IMR-90 (cell line): Measurements from ENCODE around the gene ATF4. TPM values are rescaled to one million over a fixed set of nuclear protein-coding genes. Genes with fewer than 3 reads are reported as not detected.

Experiments
- ATAC-seq: fragments of 200-7000 bp; cut with Tn5 transposase; 2 replicates; pipeline ENCODE4 v1.9.1; 2020; ENCODE audit warnings: low read depth, mild to moderate bottlenecking, moderate library complexity
- BruUV-seq: library from RNA; stranded (reverse); fragments of 400-500 nt; replicated peaks from 2 replicates; lab custom pipeline; 2021; lab: Mats Ljungman, UMichigan
- CTCF ChIA-PET: fragments of 300-600 bp; formaldehyde crosslinking; extraction: SDS; loops from one replicate; lab custom pipeline; 2021; ENCODE audit warnings: antibody characterized with exemption; lab: Yijun Ruan, JAX
- POLR2A ChIA-PET: fragments of 300-600 bp; sonication (Branson Sonifier 250); formaldehyde crosslinking; loops from one replicate; lab custom pipeline; 2022; ENCODE audit warnings: antibody characterized with exemption; ENCODE audit not compliant: unreplicated experiment; lab: Charles Lee
- DNase-seq: peaks from one replicate; pipeline ENCODE4 v3.0.0; 2013
- H2AFZ ChIP-seq: replicated peaks from 2 replicates; pipeline ENCODE3; 2013; ENCODE audit warnings: low read length, mild to moderate bottlenecking; ENCODE audit not compliant: poor library complexity
- H2AK5ac ChIP-seq: 2 replicates; pipeline ENCODE4 v1.6.1; 2013; ENCODE audit warnings: low read depth, low read length, inconsistent platforms
- H2AK9ac ChIP-seq: replicated peaks from 2 replicates; pipeline ENCODE3; 2013; ENCODE audit warnings: mild to moderate bottlenecking, low read depth, low read length, moderate library complexity; ENCODE audit not compliant: poor library complexity
- H2BK120ac ChIP-seq: 2 replicates; pipeline ENCODE4 v1.6.1; 2013; ENCODE audit warnings: low read depth, low read length, inconsistent platforms
- H2BK15ac ChIP-seq: 3 replicates; pipeline ENCODE4 v1.6.1; 2013; ENCODE audit warnings: low read depth, low read length, inconsistent platforms
- H2BK20ac ChIP-seq: 2 replicates; pipeline ENCODE4 v1.6.1; 2013; ENCODE audit warnings: low read depth, mild to moderate bottlenecking, inconsistent platforms, low read length, moderate library complexity
- H2BK5ac ChIP-seq: 2 replicates; pipeline ENCODE4 v1.6.1; 2013; ENCODE audit warnings: mild to moderate bottlenecking, low read depth, low read length, inconsistent platforms; ENCODE audit not compliant: poor library complexity, severe bottlenecking
- H3K14ac ChIP-seq: replicated peaks from 2 replicates; pipeline ENCODE4 v1.6.1; 2013; ENCODE audit warnings: low read depth, low read length, inconsistent platforms
- H3K18ac ChIP-seq: 2 replicates; pipeline ENCODE4 v1.6.1; 2013; ENCODE audit warnings: low read depth, low read length, control low read depth
- H3K23ac ChIP-seq: 2 replicates; pipeline ENCODE4 v1.6.1; 2013; ENCODE audit warnings: low read depth, low read length, inconsistent platforms
- H3K27ac ChIP-seq: 2 replicates; pipeline ENCODE4 v1.5.1; 2013; ENCODE audit warnings: mild to moderate bottlenecking, control low read depth, low read length; ENCODE audit not compliant: insufficient read depth
- H3K27me3 ChIP-seq: 2 replicates; pipeline ENCODE4 v1.6.1; 2013; ENCODE audit warnings: low read length; ENCODE audit not compliant: control insufficient read depth, insufficient read depth
- H3K36me3 ChIP-seq: 2 replicates; pipeline ENCODE4 v1.6.1; 2013; ENCODE audit warnings: low read length, mixed read lengths; ENCODE audit not compliant: control insufficient read depth, insufficient read depth
- H3K4ac ChIP-seq: 2 replicates; pipeline ENCODE4 v1.6.1; 2013; ENCODE audit warnings: low read depth, low read length, inconsistent platforms
- H3K4me1 ChIP-seq: 2 replicates; pipeline ENCODE4 v1.6.1; 2013; ENCODE audit warnings: low read length, mixed read lengths; ENCODE audit not compliant: control insufficient read depth, insufficient read depth
- H3K4me2 ChIP-seq: 2 replicates; pipeline ENCODE4 v1.6.1; 2013; ENCODE audit warnings: low read depth, mild to moderate bottlenecking, control low read depth, low read length, moderate library complexity
- H3K4me3 ChIP-seq: 2 replicates; pipeline ENCODE4 v1.5.1; 2013; ENCODE audit warnings: low read depth, mild to moderate bottlenecking, control low read depth, low read length, moderate library complexity; ENCODE audit not compliant: insufficient read depth
- H3K56ac ChIP-seq: 2 replicates; pipeline ENCODE4 v1.6.1; 2013; ENCODE audit warnings: low read length, inconsistent platforms; ENCODE audit not compliant: insufficient read depth; ENCODE audit errors: extremely low read depth
- H3K79me1 ChIP-seq, 2 experiments: 2 replicates each; pipeline ENCODE4 v1.6.1; 2013; ENCODE audit warnings: low read length in 2 of 2, inconsistent platforms in 1 of 2, low read depth in 1 of 2
- H3K9ac ChIP-seq: 2 replicates; pipeline ENCODE4 v1.6.1; 2013; ENCODE audit warnings: low read depth, low read length, control low read depth
- H3K9me1 ChIP-seq: 2 replicates; pipeline ENCODE4 v1.6.1; 2013; ENCODE audit warnings: low read length, inconsistent platforms; ENCODE audit not compliant: insufficient read depth
- H3K9me3 ChIP-seq: 2 replicates; pipeline ENCODE4 v1.6.1; 2013; ENCODE audit warnings: low read length; ENCODE audit not compliant: control insufficient read depth, insufficient read depth
- H4K20me1 ChIP-seq: 2 replicates; pipeline ENCODE4 v1.6.1; 2013; ENCODE audit warnings: low read length, inconsistent platforms; ENCODE audit not compliant: insufficient read depth
- H4K5ac ChIP-seq: 2 replicates; pipeline ENCODE4 v1.6.1; 2013; ENCODE audit warnings: mild to moderate bottlenecking, low read depth, low read length, control low read depth
- H4K8ac ChIP-seq, 2 experiments: 2 replicates each; pipeline ENCODE4 v1.6.1; 2013; ENCODE audit warnings: low read depth in 2 of 2, low read length in 2 of 2, control low read depth in 1 of 2, inconsistent platforms in 1 of 2
- H4K91ac ChIP-seq: 2 replicates; pipeline ENCODE4 v1.6.1; 2013; ENCODE audit warnings: low read depth, low read length, inconsistent platforms; ENCODE audit not compliant: insufficient read depth
- BHLHE40 ChIP-seq: fragments of 150-350 bp; IDR thresholded peaks from 2 replicates; pipeline ENCODE4 v1.6.1; 2016; ENCODE audit warnings: mild to moderate bottlenecking, low read depth, low read length
- CEBPB ChIP-seq: IDR thresholded peaks from 2 replicates; pipeline ENCODE4 v1.6.1; 2012; ENCODE audit warnings: low read depth, low read length, improper control_type of control experiment
- CHD1 ChIP-seq: IDR thresholded peaks from 2 replicates; pipeline ENCODE4 v1.6.1; 2012; ENCODE audit warnings: low read depth, low read length, improper control_type of control experiment
- FOS ChIP-seq: fragments of 150-350 bp; IDR thresholded peaks from 2 replicates; pipeline ENCODE4 v1.6.1; 2016; ENCODE audit warnings: low read depth, low read length
- MAFK ChIP-seq: IDR thresholded peaks from 2 replicates; pipeline ENCODE4 v1.6.1; 2012; ENCODE audit warnings: low read depth, low read length, improper control_type of control experiment
- MAZ ChIP-seq: IDR thresholded peaks from 2 replicates; pipeline ENCODE4 v1.6.1; 2012; ENCODE audit warnings: low read depth, mild to moderate bottlenecking, low read length, improper control_type of control experiment, moderate library complexity, borderline replicate concordance
- MXI1 ChIP-seq: IDR thresholded peaks from 2 replicates; pipeline ENCODE4 v1.6.1; 2012; ENCODE audit warnings: low read depth, mild to moderate bottlenecking, low read length, moderate library complexity, borderline replicate concordance
- NFE2L2 ChIP-seq: fragments of 150-350 bp; IDR thresholded peaks from 2 replicates; pipeline ENCODE4 v1.6.1; 2016; ENCODE audit warnings: low read depth, mild to moderate bottlenecking, low read length
- POLR2A ChIP-seq: IDR thresholded peaks from 2 replicates; pipeline ENCODE4 v1.6.1; 2012; ENCODE audit warnings: mild to moderate bottlenecking, low read depth, low read length
- RAD21 ChIP-seq: IDR thresholded peaks from 2 replicates; pipeline ENCODE4 v1.6.1; 2012; ENCODE audit warnings: low read length, improper control_type of control experiment
- RCOR1 ChIP-seq: IDR thresholded peaks from 2 replicates; pipeline ENCODE4 v1.6.1; 2012; ENCODE audit warnings: mild to moderate bottlenecking, low read length, improper control_type of control experiment; ENCODE audit not compliant: insufficient replicate concordance
- RFX5 ChIP-seq: IDR thresholded peaks from 2 replicates; pipeline ENCODE4 v1.8.0; 2012; ENCODE audit warnings: low read depth, mild to moderate bottlenecking, low read length, moderate library complexity
- SMC3 ChIP-seq: fragments of 150-350 bp; IDR thresholded peaks from 2 replicates; pipeline ENCODE4 v1.6.1; 2016; ENCODE audit warnings: low read depth, mild to moderate bottlenecking, antibody characterized with exemption, low read length, moderate library complexity
- WGBS, 2 experiments: methylation state at CpG; one replicate each; pipeline versions ENCODE4 v1.1.5 to v1.1.7; 2013; ENCODE audit warnings: missing lambda C conversion rate in 2 of 2; ENCODE audit not compliant: insufficient read length in 1 of 2; ENCODE audit errors: extremely low coverage in 2 of 2; 5-methylcytosine and 5-hydroxymethylcytosine counted together
- dilution Hi-C: fragments of 300-500 bp; cut with HindIII; formaldehyde crosslinking; loops from one replicate; pipeline ENCODE4 v1.14.3; 2018; ENCODE audit warnings: low sequenced_read_pairs; ENCODE audit not compliant: unreplicated experiment
- in situ Hi-C: fragments of 300-500 bp; cut with MboI; formaldehyde crosslinking; loops from 3 replicates; pipeline ENCODE4 v1.14.3; 2019; ENCODE audit warnings: low sequenced_read_pairs, inconsistent platforms, mixed read lengths
- intact Hi-C: fragments of 100-400 bp; cut with micrococcal nuclease; formaldehyde crosslinking; loops from 2 replicates; pipeline ENCODE4 v1.10.0; 2022
- polyA plus RNA-seq, 3 experiments: library from polyadenylated mRNA; depleted of rRNA; stranded (reverse); fragments of >200 nt; gene quantifications; 2 replicates each; pipeline ENCODE4 v1.2.3, GENCODE V29; 2012; ENCODE audit warnings: low replicate concordance in 1 of 3
- total RNA-seq: library from RNA; depleted of rRNA; stranded (reverse); fragments of >200 nt; gene quantifications from 2 replicates; pipeline ENCODE4 v1.2.3, GENCODE V29; 2012
- TF ChIP-seq, protein P1 (sequence below): conservative IDR thresholded peaks from 2 replicates; pipeline ENCODE4 v1.5.1; 2012; ENCODE audit warnings: mild to moderate bottlenecking, low read depth, low read length, improper control_type of control experiment
- TF ChIP-seq, protein P2 (sequence below): fragments of 150-350 bp; IDR thresholded peaks from 2 replicates; pipeline ENCODE4 v1.6.1; 2016; ENCODE audit warnings: low read depth, mild to moderate bottlenecking, low read length, moderate library complexity, borderline replicate concordance

Gene ATF4
- total and polyA plus RNA-seq, 2 of the 4 experiments (the other 2 are of a cell fraction): 148 to 662 TPM

DNA sequence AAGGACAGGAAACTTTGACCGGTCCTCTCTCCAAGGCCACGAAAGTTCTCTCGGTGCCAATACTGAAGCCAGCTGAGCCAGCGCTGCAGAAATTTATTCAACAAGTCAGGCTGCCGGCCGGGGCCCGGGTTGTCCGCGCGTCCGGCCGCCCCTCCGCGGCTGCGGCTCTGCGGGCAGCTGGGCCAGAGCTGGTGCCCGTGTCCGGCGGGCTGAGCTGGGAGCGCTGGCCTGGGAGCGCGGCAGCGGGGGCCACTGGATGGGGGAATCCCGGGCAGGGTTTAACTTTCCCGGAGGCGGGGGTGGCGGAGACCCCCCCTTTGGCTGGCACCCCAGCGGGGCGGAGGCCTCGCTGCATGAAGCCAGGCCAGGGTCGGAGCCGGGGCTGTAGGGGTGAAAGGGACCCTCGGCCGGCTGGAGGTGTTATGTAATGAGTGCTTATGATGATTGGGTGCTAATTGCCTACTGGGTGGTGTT is 37.9 kb downstream of the ATF4 start (continued):
- no peak for TF ChIP-seq MAZ
- no peak for TF ChIP-seq NFE2L2
- TF ChIP-seq RFX5: no peak
- TF ChIP-seq RCOR1: no peak
- no peak for TF ChIP-seq FOS

DNA sequence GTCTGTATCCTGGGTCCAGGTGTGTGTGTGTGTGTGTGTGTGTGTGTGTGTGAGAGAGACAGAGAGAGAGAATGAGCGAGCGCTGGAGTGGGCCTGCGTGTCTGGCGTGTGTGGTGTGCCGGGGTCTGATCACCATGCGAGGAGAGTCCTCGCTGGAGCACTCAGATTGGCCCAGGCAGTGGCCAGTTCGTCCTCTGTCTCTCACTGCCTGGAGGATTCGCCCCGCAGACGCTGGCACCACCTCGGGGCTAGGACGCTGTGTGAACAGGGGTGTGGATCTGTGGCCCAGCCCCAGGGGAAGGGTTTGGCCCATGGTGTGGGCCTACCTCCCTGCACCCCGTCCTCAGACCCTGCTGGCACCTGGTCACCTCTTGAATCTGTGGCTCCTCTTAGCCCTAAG is 38.6 kb downstream of the ATF4 start:
- H3K9ac ChIP-seq: no peak overlapping the region
- intact Hi-C loops: loop anchor here (5.0 kb wide), 1 partner anchor 248 kb away; no protein-coding TSS in a partner anchor
- H2BK20ac ChIP-seq: no peak overlapping the region
- H3K9me3 ChIP-seq: no peaks in the 10 kb centered on the region
- H3K14ac ChIP-seq: no peak overlapping the region
- no peak overlapping the region for H3K56ac ChIP-seq
- no peaks in the 10 kb centered on the region for H3K36me3 ChIP-seq
- no peak overlapping the region for H3K4ac ChIP-seq
- H4K8ac ChIP-seq: no peak overlapping the region
- DNase-seq (no peak), ATAC-seq (no peak)
- no peak overlapping the region for H2BK120ac ChIP-seq
- WGBS, 2 experiments: 80% methylated on average over 12 of the region's 14 CpGs; no CpG with 5 or more reads in 1 of the 2 experiments
- in situ Hi-C loops: no loop called here
- peaks cover 80% of the 10 kb centered on the region for H3K27me3 ChIP-seq
- H3K4me2 ChIP-seq: no peak overlapping the region
- no peaks in the 10 kb centered on the region for H4K20me1 ChIP-seq
- no TSS peak for BruUV-seq
- H2BK15ac ChIP-seq: no peak overlapping the region
- H3K27ac ChIP-seq: no peak overlapping the region
- no peak overlapping the region for H4K5ac ChIP-seq
- ChIA-PET POLR2A (no interaction called here), CTCF (interaction anchor here (0.6 to 1.3 kb wide), 3 partner anchors 12 to 466 kb away, joined by 3 to 4 read pairs (median 3); partner anchors contain the start of gene CACNA1I)
- H3K23ac ChIP-seq: no peak overlapping the region
- peak overlapping the region; percentile 32 for H2AFZ ChIP-seq
- H2AK9ac ChIP-seq: no peak overlapping the region
- no peaks in the 10 kb centered on the region for H3K79me1 ChIP-seq
- H2BK5ac ChIP-seq: no peak overlapping the region
- no peak overlapping the region for H3K18ac ChIP-seq
- peaks cover 6% of the 10 kb centered on the region for H3K9me1 ChIP-seq
- H3K4me1 ChIP-seq: peaks cover 2% of the 10 kb centered on the region; the same call in 1 of the 2 replicates
- dilution Hi-C loops: no loop called here
- H4K91ac ChIP-seq: no peak overlapping the region
- no peak overlapping the region for H2AK5ac ChIP-seq
- H3K4me3 ChIP-seq: no peak overlapping the region
- TF ChIP-seq BHLHE40: no peak
- TF ChIP-seq SMC3: no peak
- TF ChIP-seq, protein P1, sequence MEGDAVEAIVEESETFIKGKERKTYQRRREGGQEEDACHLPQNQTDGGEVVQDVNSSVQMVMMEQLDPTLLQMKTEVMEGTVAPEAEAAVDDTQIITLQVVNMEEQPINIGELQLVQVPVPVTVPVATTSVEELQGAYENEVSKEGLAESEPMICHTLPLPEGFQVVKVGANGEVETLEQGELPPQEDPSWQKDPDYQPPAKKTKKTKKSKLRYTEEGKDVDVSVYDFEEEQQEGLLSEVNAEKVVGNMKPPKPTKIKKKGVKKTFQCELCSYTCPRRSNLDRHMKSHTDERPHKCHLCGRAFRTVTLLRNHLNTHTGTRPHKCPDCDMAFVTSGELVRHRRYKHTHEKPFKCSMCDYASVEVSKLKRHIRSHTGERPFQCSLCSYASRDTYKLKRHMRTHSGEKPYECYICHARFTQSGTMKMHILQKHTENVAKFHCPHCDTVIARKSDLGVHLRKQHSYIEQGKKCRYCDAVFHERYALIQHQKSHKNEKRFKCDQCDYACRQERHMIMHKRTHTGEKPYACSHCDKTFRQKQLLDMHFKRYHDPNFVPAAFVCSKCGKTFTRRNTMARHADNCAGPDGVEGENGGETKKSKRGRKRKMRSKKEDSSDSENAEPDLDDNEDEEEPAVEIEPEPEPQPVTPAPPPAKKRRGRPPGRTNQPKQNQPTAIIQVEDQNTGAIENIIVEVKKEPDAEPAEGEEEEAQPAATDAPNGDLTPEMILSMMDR: no peak
- TF ChIP-seq CHD1: no peak
- no peak for TF ChIP-seq MXI1
- TF ChIP-seq, protein P2, sequence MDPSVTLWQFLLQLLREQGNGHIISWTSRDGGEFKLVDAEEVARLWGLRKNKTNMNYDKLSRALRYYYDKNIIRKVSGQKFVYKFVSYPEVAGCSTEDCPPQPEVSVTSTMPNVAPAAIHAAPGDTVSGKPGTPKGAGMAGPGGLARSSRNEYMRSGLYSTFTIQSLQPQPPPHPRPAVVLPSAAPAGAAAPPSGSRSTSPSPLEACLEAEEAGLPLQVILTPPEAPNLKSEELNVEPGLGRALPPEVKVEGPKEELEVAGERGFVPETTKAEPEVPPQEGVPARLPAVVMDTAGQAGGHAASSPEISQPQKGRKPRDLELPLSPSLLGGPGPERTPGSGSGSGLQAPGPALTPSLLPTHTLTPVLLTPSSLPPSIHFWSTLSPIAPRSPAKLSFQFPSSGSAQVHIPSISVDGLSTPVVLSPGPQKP: no peak
- no peak for TF ChIP-seq RAD21
- TF ChIP-seq POLR2A: no peak
- no peak for TF ChIP-seq MAFK
- TF ChIP-seq CEBPB: no peak
- no peak for TF ChIP-seq RCOR1
- TF ChIP-seq RFX5: no peak
